MV-4-11 (cell line): ENCODE results near the gene NBL1.
"Not testable (repeated sequence)": the region's sequence is repeated elsewhere in the genome, so short reads cannot be mapped to it uniquely, and the experiment has no call there.

Experiments
- DNase-seq: peaks from one replicate; lab custom pipeline; 2025; lab: John Stamatoyannopoulos, UW

The NBL1 gene

GRCh38 chr1:19622204-19622603 lies 21.9 kb upstream of the NBL1 start:
- DNase-seq = no peak

- DNase-seq = no peak
Observed at GRCh38 chr1:19623523-19623922, 20.6 kb upstream of the NBL1 start.

- DNase-seq = no peak
Observed at GRCh38 chr1:19625291-19625937, 18.7 kb upstream of the NBL1 start.

- no peak for DNase-seq
Observed at GRCh38 chr1:19628879-19629278, 15.2 kb upstream of the NBL1 start.

- no peak for DNase-seq
Observed at GRCh38 chr1:19629357-19629756, 14.8 kb upstream of the NBL1 start.

GRCh38 chr1:19630192-19630591 lies 13.9 kb upstream of the NBL1 start:
- DNase-seq = not testable (repeated sequence)

GRCh38 chr1:19630720-19631395 lies 13.3 kb upstream of the NBL1 start:
- no peak for DNase-seq

- no peak for DNase-seq
Observed at GRCh38 chr1:19632211-19632610, 11.9 kb upstream of the NBL1 start.

- DNase-seq = no peak
Observed at GRCh38 chr1:19633106-19633505, 11.0 kb upstream of the NBL1 start.

GRCh38 chr1:19635064-19635463 lies 9.0 kb upstream of the NBL1 start:
- DNase-seq = not testable (repeated sequence)

GRCh38 chr1:19635646-19636045 lies 8.5 kb upstream of the NBL1 start:
- DNase-seq = no peak

- no peak for DNase-seq
Observed at GRCh38 chr1:19636065-19636464, 8.0 kb upstream of the NBL1 start.

GRCh38 chr1:19636749-19637148 lies 7.4 kb upstream of the NBL1 start:
- DNase-seq = not testable (repeated sequence)

GRCh38 chr1:19637606-19638005 lies 6.5 kb upstream of the NBL1 start:
- no peak for DNase-seq

GRCh38 chr1:19639228-19639627 lies 4.9 kb upstream of the NBL1 start:
- DNase-seq = not testable (repeated sequence)

GRCh38 chr1:19639999-19640362 lies 4.1 kb upstream of the NBL1 start:
- no peak for DNase-seq

GRCh38 chr1:19640363-19641316 lies 3.5 kb upstream of the NBL1 start:
- DNase-seq = no peak

GRCh38 chr1:19643121-19643520 lies 990 bp upstream of the NBL1 start:
- DNase-seq = no peak

- DNase-seq = no peak
Observed at GRCh38 chr1:19644395-19644680, 227 bp downstream of the NBL1 start.

- DNase-seq = no peak
Observed at GRCh38 chr1:19644681-19645410, 735 bp downstream of the NBL1 start.

- no peak for DNase-seq
Observed at GRCh38 chr1:19645411-19646251, 1.5 kb downstream of the NBL1 start.
